GM18951 (cell line): Measurements from ENCODE around the gene TLL2.

ENCODE experiments used
- POLR2A ChIP-seq: IDR thresholded peaks from 4 replicates; pipeline ENCODE4 v1.6.1; 2011; ENCODE audit warnings: mild to moderate bottlenecking; ENCODE audit not compliant: insufficient read length, insufficient read depth; ENCODE audit errors: extremely low read depth
- in situ Hi-C: fragments of 300-500 bp; cut with MboI; formaldehyde crosslinking; loops from one replicate; pipeline ENCODE4 v1.12.0; 2022; ENCODE audit warnings: low sequenced_read_pairs, mixed read lengths, inconsistent platforms; ENCODE audit not compliant: unreplicated experiment

TLL2 gene

DNA sequence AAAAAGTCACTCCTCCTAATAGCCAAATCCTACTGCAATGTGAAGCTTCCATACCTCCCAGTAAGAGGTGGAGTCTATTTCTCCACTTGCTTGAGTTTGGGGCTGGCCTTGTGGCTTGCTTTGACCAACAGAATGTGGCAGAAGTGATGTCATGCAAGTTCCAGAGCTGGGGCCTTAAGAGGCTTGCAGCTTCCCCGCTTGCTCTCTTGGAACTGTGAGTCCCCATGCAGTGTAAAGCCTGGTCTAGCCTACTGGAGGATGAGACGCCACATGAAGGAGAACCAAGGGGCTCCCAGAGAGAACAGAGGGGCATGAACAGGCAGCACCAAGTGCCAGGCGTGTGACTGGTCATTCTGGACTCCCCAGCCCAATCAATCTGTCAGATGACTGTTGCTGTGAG, 96.3 kb downstream of the TLL2 start:
- TF ChIP-seq POLR2A: no peak
- in situ Hi-C loops: no loop called here

DNA sequence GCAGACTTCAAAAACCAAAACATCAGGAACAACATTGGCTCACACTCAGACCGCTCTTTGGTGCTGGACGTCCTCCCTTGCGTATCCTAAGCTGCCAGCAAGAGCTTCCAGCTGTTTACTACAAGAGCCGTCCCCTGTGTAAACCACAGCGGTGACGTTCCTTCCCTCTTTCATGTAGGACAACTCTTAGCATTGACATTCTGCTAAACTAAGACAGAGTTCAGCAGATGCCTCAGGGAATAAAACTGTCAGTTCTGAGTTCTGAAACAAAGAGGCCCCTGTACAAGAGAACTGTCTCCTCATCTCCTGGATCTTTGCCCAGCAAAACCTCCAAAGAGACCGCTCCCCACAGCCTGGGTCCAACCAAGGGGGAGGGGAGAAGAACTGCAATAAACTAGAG, 97.1 kb downstream of the TLL2 start:
- TF ChIP-seq POLR2A: no peak
- in situ Hi-C loops: no loop called here

DNA sequence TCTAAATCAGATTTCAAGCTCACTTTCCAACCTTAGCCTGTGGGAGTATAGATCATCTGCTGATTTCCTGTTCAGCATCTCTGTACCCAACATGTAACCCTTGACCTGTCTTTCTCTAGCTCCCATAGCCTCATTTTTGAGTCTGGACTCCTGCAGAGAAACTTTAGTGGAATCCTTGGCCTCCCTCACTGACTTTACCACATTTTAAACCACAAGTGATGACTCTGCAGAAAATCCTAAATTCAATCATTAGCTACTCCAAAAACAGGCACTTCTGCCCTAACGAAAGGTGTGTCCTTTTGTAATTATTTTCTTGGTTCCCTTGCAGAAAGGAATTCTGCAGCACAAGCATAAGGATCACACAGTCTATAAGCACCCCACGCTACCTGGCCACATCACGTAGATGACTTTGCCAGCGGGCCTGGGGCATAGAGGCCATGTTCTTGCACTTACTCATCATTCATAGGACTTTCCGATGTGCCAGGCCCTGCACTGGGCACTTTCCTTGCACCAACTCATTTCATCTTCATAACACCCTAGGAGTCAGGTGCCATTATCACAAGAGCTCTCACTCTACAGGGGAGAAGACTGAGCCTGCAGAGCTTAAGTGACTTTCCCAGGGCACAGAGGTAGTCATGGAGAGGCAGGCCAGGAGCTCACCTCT, 97.7 kb downstream of the TLL2 start:
- TF ChIP-seq POLR2A: no peak
- in situ Hi-C loops: no loop called here

DNA sequence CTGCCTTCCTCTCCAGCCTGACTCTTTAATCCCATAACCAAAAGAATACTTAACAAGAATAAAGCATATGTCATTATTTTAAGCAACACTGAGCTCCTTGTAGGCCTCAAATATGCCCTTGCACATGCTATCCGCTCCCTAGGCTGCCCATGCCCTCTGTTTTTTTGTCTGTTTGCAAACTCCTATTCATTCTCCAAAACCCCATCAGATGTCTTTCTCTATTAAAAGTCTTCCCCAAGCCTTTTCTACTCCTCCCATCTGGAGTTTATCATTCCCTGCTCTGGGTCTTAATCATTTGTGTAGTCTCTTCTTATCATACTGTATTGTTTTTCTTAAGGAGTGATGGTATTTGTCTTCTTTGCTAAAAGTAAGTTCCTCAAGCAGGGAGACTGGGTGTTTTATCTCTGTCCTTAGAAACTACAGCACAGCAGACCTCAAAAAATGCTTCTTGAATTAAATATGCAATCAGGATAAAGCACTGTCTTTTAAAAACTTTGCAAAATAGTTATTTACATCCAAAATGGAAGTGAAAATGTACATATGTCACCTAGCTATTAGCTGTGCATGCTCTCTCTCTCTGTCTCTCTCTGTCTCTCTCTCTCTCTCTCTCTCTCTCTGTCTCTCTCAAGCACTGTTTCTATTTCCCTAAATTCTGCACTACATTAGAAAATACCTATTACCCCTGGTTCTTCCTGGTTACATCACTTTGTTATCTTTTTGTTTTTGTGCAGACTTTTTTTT, 98.4 kb downstream of the TLL2 start:
- in situ Hi-C loops: no loop called here
- no peak for TF ChIP-seq POLR2A

DNA sequence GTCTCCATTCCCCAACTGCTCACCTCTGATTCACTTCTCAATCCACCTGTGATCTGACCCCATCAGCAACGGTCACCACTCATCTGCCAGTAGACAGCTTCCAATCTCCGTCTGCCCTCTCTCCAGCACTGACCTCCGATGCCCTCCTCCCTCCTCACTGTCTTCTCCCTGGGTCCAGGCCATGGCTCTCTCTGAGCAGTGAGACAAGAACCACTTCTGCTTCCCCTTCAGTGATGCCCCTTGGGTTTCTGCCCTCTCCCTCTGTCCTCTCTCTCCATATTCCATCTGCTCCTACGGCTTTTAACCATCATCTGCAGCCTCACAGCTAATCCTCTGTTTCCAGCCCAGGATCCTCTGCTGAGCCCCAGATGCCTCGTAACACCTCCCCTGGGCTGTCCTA, 99.4 kb downstream of the TLL2 start:
- in situ Hi-C loops: no loop called here
- TF ChIP-seq POLR2A: no peak

DNA sequence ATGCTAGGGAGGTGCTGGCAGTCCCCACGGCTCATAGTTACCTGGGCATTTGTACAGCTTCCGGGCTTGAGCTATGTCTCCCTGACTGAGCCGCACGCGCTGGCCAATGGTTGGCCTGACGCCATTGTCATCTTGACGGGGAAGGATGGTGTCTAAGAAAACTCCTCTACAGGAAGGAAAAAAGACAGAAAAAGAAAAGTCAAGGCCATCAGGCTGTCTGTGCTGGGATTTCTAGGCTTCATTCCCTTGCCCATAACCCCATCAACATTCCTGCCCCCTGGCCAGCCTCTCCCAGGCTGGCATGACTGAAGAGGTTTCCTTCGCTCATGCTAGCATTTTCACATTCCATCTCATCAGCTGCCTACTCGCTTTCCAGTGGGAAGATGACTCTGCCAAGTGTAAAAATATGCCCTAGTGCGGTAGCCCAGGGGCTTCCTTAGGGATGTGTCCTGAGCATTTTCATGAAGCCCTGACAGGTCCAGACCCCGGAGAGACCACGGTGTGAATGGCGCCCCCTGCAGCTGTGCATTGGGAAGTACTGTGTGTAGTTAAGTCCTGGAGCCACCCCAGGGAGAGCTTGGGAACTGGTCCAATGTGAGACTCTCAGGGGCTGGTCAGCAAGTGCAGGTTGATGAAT, 100.5 kb downstream of the TLL2 start:
- TF ChIP-seq POLR2A: no peak
- in situ Hi-C loops: no loop called here

DNA sequence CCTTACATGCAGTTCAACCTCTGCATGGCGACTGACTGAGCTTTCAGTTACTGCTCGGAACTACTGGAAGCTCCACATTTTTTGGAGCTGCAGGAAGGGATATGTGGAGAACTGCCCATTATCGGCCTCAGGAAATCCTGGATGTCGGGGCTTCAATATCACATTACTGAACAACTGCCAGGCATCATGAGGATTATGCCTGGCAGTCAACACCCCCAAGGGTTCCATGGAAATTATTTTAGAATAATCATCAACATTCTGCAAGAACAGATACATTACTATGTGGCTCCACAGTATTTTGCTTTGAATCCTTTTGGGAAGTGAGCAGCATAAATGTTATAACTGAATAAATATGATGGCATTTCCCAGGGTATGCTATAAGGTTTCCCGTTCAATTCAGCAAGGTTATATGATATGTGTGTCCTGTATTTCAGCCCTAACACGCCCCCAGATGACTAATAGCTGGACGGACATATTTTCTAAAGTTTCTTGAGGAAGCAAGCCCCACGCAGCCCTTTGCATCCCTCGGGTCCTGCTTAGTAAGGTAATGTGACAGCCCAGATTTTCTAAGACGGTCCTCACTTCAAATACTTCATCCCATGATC, 101.9 kb downstream of the TLL2 start:
- TF ChIP-seq POLR2A: no peak
- in situ Hi-C loops: no loop called here

DNA sequence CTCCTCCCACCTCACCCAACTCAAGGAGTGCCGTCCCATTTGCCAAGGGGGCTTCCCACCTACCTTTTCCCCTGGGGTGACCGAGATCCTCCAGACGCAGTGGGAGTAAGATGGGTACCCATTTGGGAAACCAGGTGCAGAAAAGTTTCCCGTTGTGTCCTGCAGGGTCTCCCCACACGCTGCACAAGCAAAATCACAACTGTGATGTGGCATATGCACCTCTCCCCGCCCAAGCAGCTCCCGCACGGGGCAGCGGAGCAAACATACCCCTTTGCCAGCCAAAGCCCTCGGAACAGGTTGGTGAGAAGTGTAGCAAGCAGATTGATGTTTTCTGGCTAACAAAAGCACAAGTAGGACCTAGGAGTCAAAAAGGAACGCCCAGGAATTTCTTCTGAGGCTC, 103.4 kb downstream of the TLL2 start:
- no peak for TF ChIP-seq POLR2A
- in situ Hi-C loops: no loop called here

DNA sequence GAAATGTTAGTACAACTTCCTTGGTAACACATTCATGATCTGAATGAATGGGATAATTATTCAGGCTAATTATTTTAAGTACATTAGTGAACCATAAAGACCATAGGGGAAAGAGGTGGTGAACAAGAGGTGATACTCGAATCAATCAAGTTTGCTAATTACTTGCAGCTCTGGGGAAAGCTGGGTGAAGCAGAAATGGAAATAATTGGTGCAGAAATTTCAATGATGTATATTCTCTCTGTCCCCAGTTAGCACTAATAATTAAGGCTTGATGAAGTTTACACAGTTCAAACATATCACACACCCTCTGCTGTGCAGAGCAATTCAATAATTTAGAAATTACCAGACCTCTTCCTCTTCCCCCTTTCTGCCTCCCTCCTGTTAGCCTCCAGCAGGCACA, 105.5 kb downstream of the TLL2 start:
- in situ Hi-C loops: no loop called here
- no peak for TF ChIP-seq POLR2A

DNA sequence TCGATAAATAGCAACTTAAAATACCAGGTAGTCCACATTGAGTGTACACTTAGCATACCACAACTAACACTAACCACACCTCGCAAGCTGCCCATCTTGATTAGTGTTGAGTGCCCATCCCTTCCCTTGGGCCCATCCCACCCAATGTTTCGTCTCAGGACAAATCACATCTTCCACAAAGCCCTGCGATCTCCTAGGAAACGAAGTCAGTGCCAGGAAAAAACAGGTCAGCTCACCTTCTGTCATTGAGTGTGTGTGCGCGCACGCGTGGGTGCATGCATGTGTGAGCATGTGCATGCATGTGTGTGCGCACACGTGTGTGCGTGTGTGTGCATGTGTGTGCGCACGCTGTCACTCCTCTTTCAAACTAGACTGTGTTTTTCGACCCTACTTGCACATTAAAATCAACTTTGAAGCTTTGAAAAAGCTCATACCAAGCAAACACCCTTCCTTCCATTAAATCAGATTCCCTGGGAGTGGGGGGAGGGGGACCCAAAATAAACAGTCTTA, 106.1 kb downstream of the TLL2 start:
- TF ChIP-seq POLR2A: no peak
- in situ Hi-C loops: no loop called here

DNA sequence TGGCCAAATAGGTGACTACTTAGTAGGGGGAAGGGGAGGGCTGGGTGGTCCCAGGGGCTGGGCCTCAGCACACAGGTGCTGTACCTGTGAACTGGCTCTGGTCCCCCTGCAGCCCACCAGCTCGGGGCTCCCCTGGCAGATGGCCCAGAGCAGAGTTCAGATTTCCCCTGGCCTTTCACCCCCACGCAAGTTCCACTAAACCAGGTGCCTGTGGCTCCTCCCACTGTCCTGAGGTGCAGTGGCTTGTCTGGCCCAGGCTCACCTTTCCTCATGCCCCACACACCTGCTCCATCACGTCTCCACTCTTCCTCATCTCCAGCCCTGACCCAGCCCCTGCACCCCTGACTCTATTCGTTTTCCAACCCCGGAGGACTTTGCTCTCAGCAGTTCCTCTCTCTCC, 107.6 kb downstream of the TLL2 start:
- in situ Hi-C loops: no loop called here
- no peak for TF ChIP-seq POLR2A

DNA sequence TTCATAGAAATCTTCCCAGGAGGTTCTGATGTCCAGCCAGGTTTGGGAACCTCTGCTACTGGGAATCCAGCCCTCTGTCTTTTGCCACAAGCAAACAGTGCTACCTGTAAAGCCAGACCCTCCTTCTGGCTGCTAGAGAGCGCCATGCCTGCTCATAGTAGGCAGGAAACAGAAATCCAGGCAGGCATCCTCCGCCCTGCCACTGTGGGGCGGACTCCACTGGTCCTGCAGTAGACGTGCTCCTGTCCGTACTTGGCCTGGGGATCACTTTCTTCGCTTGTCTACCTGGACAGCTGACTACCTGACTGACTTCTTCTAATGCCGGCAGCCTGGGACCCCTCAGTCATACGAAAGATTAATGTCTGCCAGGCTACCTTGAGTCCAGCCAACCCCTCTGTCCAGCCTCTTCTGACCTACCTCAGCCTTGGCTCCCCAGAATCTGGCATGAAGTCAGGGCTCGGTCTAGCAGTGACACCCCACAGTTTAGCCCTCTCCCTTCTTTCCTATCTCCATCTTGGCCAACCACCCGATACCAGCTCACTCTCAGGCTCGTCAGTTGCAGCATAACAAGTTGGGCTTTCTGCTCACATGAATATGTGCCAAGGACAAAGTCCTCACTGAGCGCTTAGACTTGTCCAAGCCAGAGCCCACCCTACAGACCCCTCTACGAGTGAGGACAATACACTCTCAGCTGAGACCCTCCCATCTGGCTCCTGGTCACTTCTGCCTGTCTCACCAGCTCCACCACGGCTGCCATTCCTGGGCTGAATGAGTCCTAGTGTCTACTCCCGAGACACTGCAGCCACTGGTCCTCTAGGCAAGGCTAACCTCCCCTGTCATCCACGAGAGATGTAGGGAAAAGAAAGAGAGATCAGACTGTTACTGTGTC, 111.1 kb downstream of the TLL2 start:
- in situ Hi-C loops: no loop called here
- TF ChIP-seq POLR2A: no peak

DNA sequence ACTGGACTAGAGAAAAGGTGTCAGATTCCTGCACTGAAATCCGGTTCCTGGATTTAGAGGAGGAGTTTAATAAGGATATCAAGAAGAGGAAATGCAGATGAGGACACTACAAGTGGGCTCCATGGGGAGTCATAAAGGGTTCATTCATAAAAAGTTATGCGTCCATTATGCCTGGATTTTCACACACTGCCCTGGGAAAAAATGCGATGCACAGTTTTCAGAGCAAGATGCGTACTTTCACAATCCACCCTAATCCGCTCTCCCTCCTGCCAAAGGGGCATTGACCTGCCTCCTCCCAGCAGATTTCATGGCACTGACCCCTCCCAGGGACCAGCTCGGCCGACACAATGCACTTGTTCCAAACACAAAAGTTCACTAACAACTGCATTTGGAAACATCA, 112.7 kb downstream of the TLL2 start:
- TF ChIP-seq POLR2A: no peak
- in situ Hi-C loops: no loop called here

DNA sequence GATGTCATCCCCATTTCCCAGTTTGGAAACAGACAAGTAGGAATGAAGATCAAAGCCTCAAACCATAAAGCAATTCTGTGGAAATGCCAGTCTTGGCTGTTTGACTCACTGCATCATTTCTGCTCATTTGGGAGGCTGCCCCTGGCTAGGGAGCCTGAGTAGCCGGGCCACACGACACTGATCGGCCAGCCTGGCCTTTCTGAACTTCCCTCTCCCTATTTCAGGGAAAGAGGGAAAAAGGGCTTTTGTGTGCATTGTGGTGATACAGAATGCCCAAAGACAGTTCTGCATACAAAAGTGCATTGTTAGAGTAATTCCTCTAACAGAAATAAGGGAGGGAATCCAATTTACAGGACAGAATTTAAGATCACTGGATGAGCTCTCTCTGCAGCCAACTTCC, 113.3 kb downstream of the TLL2 start:
- in situ Hi-C loops: no loop called here
- no peak for TF ChIP-seq POLR2A
